ENCODE results near the gene TTLL10.

Gene TTLL10

DNA sequence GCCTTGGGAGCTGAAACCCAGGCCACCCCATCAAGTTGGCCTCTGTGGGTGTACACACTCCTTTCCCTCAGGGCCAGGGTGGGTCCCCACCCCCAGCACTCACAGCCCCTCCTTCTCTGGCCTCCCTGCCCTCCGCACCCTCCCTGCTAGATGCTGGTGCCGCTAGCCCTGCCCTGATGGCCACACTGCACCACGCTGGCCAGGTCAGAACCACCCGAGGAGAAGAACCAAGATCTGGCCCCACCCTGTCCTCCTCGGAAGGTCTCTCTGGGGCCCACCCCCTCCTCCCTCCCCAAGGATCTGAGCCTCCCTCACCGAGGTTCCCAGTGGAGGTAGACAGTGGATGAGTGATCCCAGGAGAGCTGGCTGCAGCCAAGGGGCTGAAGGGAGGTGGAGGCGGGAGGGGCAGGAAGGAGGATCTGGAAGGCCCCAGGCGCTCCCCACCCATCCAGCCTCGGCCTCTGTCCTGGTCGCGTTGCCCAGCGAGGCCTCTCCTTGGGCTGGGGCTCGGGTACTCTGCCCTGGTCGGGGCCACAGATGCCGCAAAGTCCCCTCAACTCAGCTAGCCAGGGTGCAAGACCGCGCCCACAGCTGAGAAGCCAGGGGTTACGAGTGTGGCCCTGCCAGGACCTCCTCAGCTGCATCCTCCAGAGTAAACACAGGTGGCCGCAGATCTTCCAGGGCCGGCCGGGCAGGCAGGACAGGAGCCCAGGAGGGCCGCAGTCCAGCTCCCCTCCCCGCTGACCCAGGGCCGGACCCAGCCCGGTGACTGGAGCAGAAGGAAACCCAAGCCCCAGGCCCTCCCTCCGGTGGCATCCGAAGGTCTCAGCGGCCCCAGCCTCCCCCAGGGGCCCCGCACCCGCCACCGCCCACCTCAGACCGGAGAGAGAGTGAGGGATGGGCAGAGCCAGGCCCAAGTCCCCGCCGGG is 63.5 kb downstream of the TTLL10 start:
- Histone ChIP-seq H3K4me3 (peak overlapping the region in 2 of 10 experiments; percentile 26 to 42; a peak in 4 of 20 replicates), H4K20me1 (peaks cover 11 to 90% (median 75%) of the 10 kb centered on the region in 11 experiments; a peak in 21 of 22 replicates), H3K36me3 (peaks cover 0 to 26% (median 18%) of the 10 kb centered on the region in 11 experiments; a peak in 18 of 22 replicates), H3K9ac (peak overlapping the region; percentile 25 to 70 (median 51); a peak in 21 of 22 replicates), H3K27me3 (peaks cover 0 to 31% (median 0%) of the 10 kb centered on the region in 11 experiments; a peak in 10 of 22 replicates), H3K9me3 (replicated peaks in 1 of 11) (no peaks in the 10 kb centered on the region), H3K4me1 (peaks cover 54 to 98% (median 95%) of the 10 kb centered on the region in 10 experiments), H3K4me2 (peak overlapping the region; percentile 69 to 100 (median 100)), H3K27ac (peak overlapping the region in 3 of 11 experiments; percentile 4 to 37 (median 34); a peak in 5 of 22 replicates)
- TF ChIP-seq Cebpa-rat (IDR thresholded peaks at IDR 0.05): no peak

DNA sequence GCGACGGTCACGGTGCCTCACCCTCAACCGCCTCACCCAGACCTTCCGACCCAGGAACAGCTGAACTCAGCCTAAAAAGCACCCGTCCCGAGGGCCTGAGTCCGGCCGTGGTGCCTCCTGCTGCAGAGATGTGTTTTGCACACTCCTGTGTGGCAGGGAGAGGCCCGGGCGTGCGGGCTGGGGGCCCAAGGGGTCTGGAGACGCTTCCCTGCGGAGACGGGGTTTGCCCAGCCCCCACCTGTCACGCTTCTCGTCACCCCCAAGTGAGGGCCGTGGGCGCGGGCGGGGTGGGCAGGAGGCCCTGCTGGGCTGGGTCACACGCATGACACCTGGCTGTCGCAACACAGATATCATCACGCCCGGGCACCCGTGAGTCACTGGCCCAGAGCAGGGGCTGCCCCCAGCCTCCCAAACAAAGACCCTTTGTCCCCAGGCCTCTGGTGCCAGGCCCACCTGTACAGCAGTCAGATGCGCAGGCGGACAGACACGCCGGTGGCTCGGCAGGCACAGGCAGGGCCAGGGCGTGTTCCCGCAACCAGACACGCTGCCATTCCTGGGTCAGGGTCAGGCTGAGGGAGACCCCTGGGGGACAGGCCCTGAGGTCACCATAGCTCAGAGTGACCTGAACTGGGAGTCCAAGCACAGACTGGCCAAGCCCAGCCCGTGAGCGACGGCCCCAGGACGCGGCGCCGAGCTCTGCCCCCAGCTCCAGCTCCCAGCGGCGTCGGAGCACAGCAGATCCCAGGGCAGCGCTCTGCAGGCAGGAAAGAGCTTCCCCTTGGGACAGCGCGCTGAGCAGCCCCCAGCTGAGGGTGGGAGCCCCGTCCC is 64.4 kb downstream of the TTLL10 start:
- peak overlapping the region; percentile 25 to 70 (median 51); a peak in 20 of 22 replicates for H3K9ac ChIP-seq
- no peak for TF ChIP-seq Cebpa-rat (IDR thresholded peaks at IDR 0.05)
- H3K27ac ChIP-seq: peak overlapping the region in 3 of 11 experiments; percentile 4 to 37 (median 34); a peak in 5 of 22 replicates
- H3K4me1 ChIP-seq: peaks cover 46 to 97% (median 93%) of the 10 kb centered on the region in 10 experiments
- peak overlapping the region in 1 of 10 experiments; percentile 26; a peak in 3 of 20 replicates for H3K4me3 ChIP-seq
- no peaks in the 10 kb centered on the region for H3K9me3 ChIP-seq (replicated peaks in 1 of 11)
- H3K27me3 ChIP-seq: peaks cover 0 to 38% (median 0%) of the 10 kb centered on the region in 11 experiments; a peak in 10 of 22 replicates
- peaks cover 11 to 93% (median 78%) of the 10 kb centered on the region in 11 experiments; a peak in 21 of 22 replicates for H4K20me1 ChIP-seq
- peak overlapping the region; percentile 69 to 100 (median 100) for H3K4me2 ChIP-seq
- peaks cover 0 to 26% (median 18%) of the 10 kb centered on the region in 11 experiments; a peak in 18 of 22 replicates for H3K36me3 ChIP-seq

- no peaks in the 10 kb centered on the region for H3K9me3 ChIP-seq (replicated peaks in 1 of 11)
- H3K27ac ChIP-seq: no peak overlapping the region
- TF ChIP-seq Cebpa-rat (IDR thresholded peaks at IDR 0.05): no peak
- H3K4me2 ChIP-seq: peak overlapping the region in 9 of 11 experiments; percentile 85 to 100 (median 100); a peak in 16 of 22 replicates
- H3K4me3 ChIP-seq: no peak overlapping the region
- H3K36me3 ChIP-seq: peaks cover 0 to 25% (median 18%) of the 10 kb centered on the region in 11 experiments; a peak in 18 of 22 replicates
- peaks cover 11 to 93% (median 76%) of the 10 kb centered on the region in 11 experiments; a peak in 21 of 22 replicates for H4K20me1 ChIP-seq
- peak overlapping the region in 3 of 11 experiments; percentile 45 to 69 (median 64); a peak in 1 of 22 replicates for H3K9ac ChIP-seq
- peaks cover 39 to 96% (median 89%) of the 10 kb centered on the region in 10 experiments for H3K4me1 ChIP-seq
- peaks cover 0 to 44% (median 4%) of the 10 kb centered on the region in 11 experiments; a peak in 13 of 22 replicates for H3K27me3 ChIP-seq
These were observed 65.1 kb downstream of the TTLL10 start for GRCh38 chr1:1238702-1239178.

- peaks cover 0 to 20% (median 14%) of the 10 kb centered on the region in 11 experiments; a peak in 17 of 22 replicates for H3K36me3 ChIP-seq
- H3K4me2 ChIP-seq: peak overlapping the region in 4 of 11 experiments; percentile 12 to 100 (median 38); a peak in 5 of 22 replicates
- no peaks in the 10 kb centered on the region for H3K9me3 ChIP-seq (replicated peaks in 1 of 11)
- no peak overlapping the region for H3K4me3 ChIP-seq
- H4K20me1 ChIP-seq: peaks cover 11 to 93% (median 76%) of the 10 kb centered on the region in 11 experiments; a peak in 21 of 22 replicates
- H3K4me1 ChIP-seq: peaks cover 35 to 96% (median 89%) of the 10 kb centered on the region in 10 experiments
- peak overlapping the region in 1 of 11 experiments; percentile 23; a peak in 1 of 22 replicates for H3K9ac ChIP-seq
- no peak for TF ChIP-seq Cebpa-rat (IDR thresholded peaks at IDR 0.05)
- H3K27ac ChIP-seq: no peak overlapping the region
- peaks cover 0 to 49% (median 9%) of the 10 kb centered on the region in 11 experiments; a peak in 17 of 22 replicates for H3K27me3 ChIP-seq
These were observed 65.5 kb downstream of the TTLL10 start for GRCh38 chr1:1239227-1239613.

GRCh38 chr1:1239614-1240347 is 66.1 kb downstream of the TTLL10 start:
- peaks cover 11 to 90% (median 73%) of the 10 kb centered on the region in 11 experiments; a peak in 21 of 22 replicates for H4K20me1 ChIP-seq
- peak overlapping the region in 6 of 11 experiments; percentile 15 to 100 (median 32); a peak in 7 of 22 replicates for H3K4me2 ChIP-seq
- H3K4me3 ChIP-seq: no peak overlapping the region
- H3K4me1 ChIP-seq: peaks cover 32 to 92% (median 85%) of the 10 kb centered on the region in 10 experiments
- H3K9ac ChIP-seq: peak overlapping the region in 2 of 11 experiments; percentile 3 to 23; a peak in 2 of 22 replicates
- no peak for TF ChIP-seq Cebpa-rat (IDR thresholded peaks at IDR 0.05)
- peaks cover 0 to 14% (median 9%) of the 10 kb centered on the region in 11 experiments; a peak in 13 of 22 replicates for H3K36me3 ChIP-seq
- H3K27me3 ChIP-seq: peaks cover 0 to 52% (median 11%) of the 10 kb centered on the region in 11 experiments; a peak in 17 of 22 replicates
- H3K9me3 ChIP-seq (replicated peaks in 1 of 11): no peaks in the 10 kb centered on the region
- no peak overlapping the region for H3K27ac ChIP-seq

DNA sequence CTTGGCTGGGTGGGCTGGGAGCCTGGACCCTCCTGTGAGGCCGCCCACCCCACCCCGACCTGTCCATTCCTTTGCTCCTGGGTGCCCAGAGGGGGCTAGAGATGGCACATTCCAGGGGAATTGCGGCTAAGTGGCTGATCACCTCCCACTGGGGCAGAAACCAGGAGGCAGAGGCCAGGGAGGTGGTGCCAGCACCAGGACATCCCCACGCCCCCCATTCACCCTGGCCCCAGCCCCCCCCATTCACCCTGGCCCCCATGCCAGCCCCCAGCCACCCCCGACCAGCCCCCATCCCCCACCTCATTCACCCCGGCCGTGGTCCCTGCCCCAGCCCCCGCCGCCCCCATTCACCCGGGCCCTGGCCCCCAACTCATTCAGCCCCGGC is 66.7 kb downstream of the TTLL10 start:
- H3K36me3 ChIP-seq: peaks cover 0 to 9% (median 3%) of the 10 kb centered on the region in 11 experiments; a peak in 8 of 22 replicates
- TF ChIP-seq Cebpa-rat (IDR thresholded peaks at IDR 0.05): no peak
- H3K4me3 ChIP-seq: no peak overlapping the region
- no peaks in the 10 kb centered on the region for H3K9me3 ChIP-seq (replicated peaks in 1 of 11)
- H3K27me3 ChIP-seq: peaks cover 2 to 54% (median 13%) of the 10 kb centered on the region in 11 experiments
- H3K4me1 ChIP-seq: peaks cover 30 to 86% (median 79%) of the 10 kb centered on the region in 10 experiments
- peak overlapping the region in 7 of 11 experiments; percentile 15 to 100 (median 33); a peak in 8 of 22 replicates for H3K4me2 ChIP-seq
- peak overlapping the region in 1 of 11 experiments; percentile 3; a peak in 1 of 22 replicates for H3K9ac ChIP-seq
- peaks cover 8 to 86% (median 69%) of the 10 kb centered on the region in 11 experiments; a peak in 21 of 22 replicates for H4K20me1 ChIP-seq
- H3K27ac ChIP-seq: no peak overlapping the region
